Liver (tissue), 9 donors: ENCODE results near the gene FZD7. TPM values are rescaled to one million over a fixed set of nuclear protein-coding genes. Genes with fewer than 3 reads are reported as not detected.

Experiments used
- DNase-seq: peaks from one replicate; pipeline ENCODE4 v3.0.0-alpha.2; 2017; ENCODE audit warnings: low spot score
- H3K27ac ChIP-seq, 2 donors: one replicate each; pipeline ENCODE4 v1.7.0; 2013; ENCODE audit warnings: inconsistent platforms in 2 of 2, low read length in 2 of 2, control low read depth in 1 of 2, low read depth in 1 of 2, mild to moderate bottlenecking in 1 of 2
- H3K27me3 ChIP-seq, 4 donors: one replicate each; pipeline versions ENCODE4 v1.6.1 to v1.7.0; 2013; ENCODE audit warnings: low read length in 3 of 4, inconsistent platforms in 1 of 4, mild to moderate bottlenecking in 1 of 4, moderate library complexity in 1 of 4; ENCODE audit not compliant: control insufficient read depth in 4 of 4, insufficient read depth in 4 of 4
- H3K36me3 ChIP-seq, 4 donors: one replicate each; pipeline versions ENCODE4 v1.6.1 to v1.7.0; 2013; ENCODE audit warnings: low read length in 3 of 4, mild to moderate bottlenecking in 3 of 4, low read depth in 1 of 4, moderate library complexity in 1 of 4; ENCODE audit not compliant: control insufficient read depth in 4 of 4, insufficient read depth in 3 of 4
- H3K4me1 ChIP-seq, 4 donors: one replicate each; pipeline versions ENCODE4 v1.6.1 to v1.7.0; 2013; ENCODE audit warnings: low read length in 3 of 4, mild to moderate bottlenecking in 3 of 4, moderate library complexity in 1 of 4; ENCODE audit not compliant: control insufficient read depth in 4 of 4, insufficient read depth in 4 of 4
- H3K4me3 ChIP-seq, 3 donors: one replicate each; pipeline versions ENCODE4 v1.6.1 to v1.7.0; 2013; ENCODE audit warnings: low read length in 3 of 3, control low read depth in 1 of 3, low read depth in 1 of 3, mild to moderate bottlenecking in 1 of 3
- H3K9ac ChIP-seq, 2 donors: one replicate each; pipeline ENCODE4 v1.7.0; 2013; ENCODE audit warnings: low read length in 2 of 2, mild to moderate bottlenecking in 2 of 2, moderate library complexity in 2 of 2, control low read depth in 1 of 2, low read depth in 1 of 2
- H3K9me3 ChIP-seq, 4 donors: one replicate each; pipeline versions ENCODE4 v1.6.1 to v1.7.0; 2013; ENCODE audit warnings: low read length in 3 of 4; ENCODE audit not compliant: control insufficient read depth in 4 of 4
- ATF3 ChIP-seq: IDR thresholded peaks from 2 replicates; pipeline ENCODE4 v1.6.1; 2016; ENCODE audit warnings: antibody characterized with exemption
- CTCF ChIP-seq: fragments of 150-350 bp; IDR thresholded peaks from 2 replicates; pipeline ENCODE4 v1.5.1; 2017; ENCODE audit warnings: improper control_type of control experiment, low read depth, low read length; ENCODE audit not compliant: missing input control
- EGR1 ChIP-seq, 2 donors: IDR thresholded peaks; 2 replicates each; pipeline ENCODE4 v1.6.1; 2016 to 2018; ENCODE audit warnings: antibody characterized with exemption in 2 of 2, low read depth in 2 of 2
- FOXA1 ChIP-seq: IDR thresholded peaks from 2 replicates; pipeline ENCODE4 v1.6.1; 2016; ENCODE audit warnings: antibody characterized with exemption
- FOXA2 ChIP-seq: IDR thresholded peaks from 2 replicates; pipeline ENCODE4 v1.6.1; 2016; ENCODE audit warnings: antibody characterized with exemption
- GABPA ChIP-seq, 2 donors: IDR thresholded peaks in 1 of 2; conservative IDR thresholded peaks in 1 of 2; 2 replicates each; pipeline ENCODE4 v1.6.1; 2016; ENCODE audit warnings: antibody characterized with exemption in 2 of 2, mild to moderate bottlenecking in 1 of 2, moderate library complexity in 1 of 2
- HNF4A ChIP-seq, 2 donors: conservative IDR thresholded peaks; 2 replicates each; pipeline ENCODE4 v1.6.1; 2016; ENCODE audit warnings: antibody characterized with exemption in 2 of 2, mild to moderate bottlenecking in 2 of 2
- JUND ChIP-seq, 2 donors: IDR thresholded peaks; 2 replicates each; pipeline ENCODE4 v1.6.1; 2016; ENCODE audit warnings: antibody characterized with exemption in 2 of 2
- MAX ChIP-seq: IDR thresholded peaks from 2 replicates; pipeline ENCODE4 v1.6.1; 2016; ENCODE audit warnings: antibody characterized with exemption
- RAD21 ChIP-seq, 2 donors: IDR thresholded peaks; 2 replicates each; pipeline ENCODE4 v1.6.1; 2016; ENCODE audit warnings: antibody characterized with exemption in 2 of 2, mild to moderate bottlenecking in 2 of 2
- REST ChIP-seq: IDR thresholded peaks from 2 replicates; pipeline ENCODE4 v1.6.1; 2016; ENCODE audit warnings: antibody characterized with exemption, mild to moderate bottlenecking
- RXRA ChIP-seq, 2 donors: IDR thresholded peaks; 2 replicates each; pipeline ENCODE4 v1.6.1; 2017 to 2018; ENCODE audit warnings: antibody characterized with exemption in 2 of 2, mild to moderate bottlenecking in 1 of 2
- SP1 ChIP-seq: IDR thresholded peaks from 2 replicates; pipeline ENCODE4 v1.6.1; 2018; ENCODE audit warnings: antibody characterized with exemption, mild to moderate bottlenecking
- TAF1 ChIP-seq: conservative IDR thresholded peaks from 2 replicates; pipeline ENCODE4 v1.6.1; 2016; ENCODE audit warnings: antibody characterized with exemption, mild to moderate bottlenecking
- YY1 ChIP-seq: IDR thresholded peaks from 2 replicates; pipeline ENCODE4 v1.6.1; 2016; ENCODE audit warnings: antibody characterized with exemption, mild to moderate bottlenecking
- WGBS: extraction: QIAGEN DNeasy Blood & Tissue Kit; methylation state at CpG from one replicate; pipeline ENCODE4 v1.1.7; 2013; 5-methylcytosine and 5-hydroxymethylcytosine counted together
- polyA plus RNA-seq, 2 donors: library from polyadenylated mRNA; stranded (reverse) in 1 of 2; unstranded in 1 of 2; fragments of 200-250 nt in 1 of 2; fragments of >200 nt in 1 of 2; fragmentation: Nextera tagmentation in 1 of 2; extraction: Ambion mirVana in 1 of 2; gene quantifications; one replicate each; pipeline versions ENCODE4 v1.2.1 to v1.2.3, GENCODE V29; 2013 to 2015
- total RNA-seq, 2 donors: library from RNA; depleted of rRNA; stranded (reverse); fragments of >200 nt; gene quantifications; one replicate each; pipeline ENCODE4 v1.2.3, GENCODE V29; 2014
- donor health status: healthy.
- donor health status: healthy.
- donor health status: healthy.
- donor health status: healthy.
- donor health status: healthy.

The FZD7 gene
- total and polyA plus RNA-seq, 4 donors: 0.21 to 1.5 (median 0.92) TPM

GRCh38 chr2:202001826-202002225, 31.8 kb upstream of the FZD7 start (continued):
- TF ChIP-seq REST: no peak
- TF ChIP-seq SP1: no peak
- no peak for TF ChIP-seq YY1
- no peak for TF ChIP-seq CTCF
- TF ChIP-seq JUND (IDR thresholded peaks at IDR 0.05): no peak

- no peak for TF ChIP-seq GABPA (IDR thresholded peaks at IDR 0.05 in 1 of 2, conservative IDR thresholded peaks at IDR 0.05 in 1 of 2)
- no peak for TF ChIP-seq EGR1 (IDR thresholded peaks at IDR 0.05; ENCODE audit: low read depth in 2 of 2)
- TF ChIP-seq RXRA (IDR thresholded peaks at IDR 0.05): no peak
- no peak for TF ChIP-seq FOXA1
- TF ChIP-seq SP1: no peak
- 80% methylated on average over 6 of the region's 6 CpGs for WGBS
- Histone ChIP-seq H3K36me3 (no peaks in the 10 kb centered on the region), H3K27me3 (no peaks in the 10 kb centered on the region), H3K4me3 (no peak overlapping the region), H3K9me3 (no peaks in the 10 kb centered on the region), H3K4me1 (no peaks in the 10 kb centered on the region), H3K27ac (no peak overlapping the region), H3K9ac (no peak overlapping the region)
- no peak for DNase-seq
Measured at GRCh38 chr2:202002381-202002780, 31.3 kb upstream of the FZD7 start.

- H3K4me1 ChIP-seq: no peaks in the 10 kb centered on the region
- H3K4me3 ChIP-seq: no peak overlapping the region
- WGBS: 73% methylated on average over 3 of the region's 3 CpGs
- no peak overlapping the region for H3K27ac ChIP-seq
- no peak for DNase-seq
- H3K27me3 ChIP-seq: peaks cover 0 to 3% (median 0%) of the 10 kb centered on the region in 4 donors
- no peak overlapping the region for H3K9ac ChIP-seq
- no peaks in the 10 kb centered on the region for H3K9me3 ChIP-seq
- no peaks in the 10 kb centered on the region for H3K36me3 ChIP-seq
- no peak for TF ChIP-seq EGR1 (IDR thresholded peaks at IDR 0.05; ENCODE audit: low read depth in 2 of 2)
- no peak for TF ChIP-seq REST
- no peak for TF ChIP-seq TAF1
- no peak for TF ChIP-seq FOXA2
- no peak for TF ChIP-seq CTCF
- TF ChIP-seq RXRA (IDR thresholded peaks at IDR 0.05): no peak
- TF ChIP-seq SP1: no peak
- no peak for TF ChIP-seq YY1
- no peak for TF ChIP-seq ATF3
- TF ChIP-seq RAD21 (IDR thresholded peaks at IDR 0.05): no peak
- TF ChIP-seq JUND (IDR thresholded peaks at IDR 0.05): no peak
- TF ChIP-seq HNF4A (conservative IDR thresholded peaks at IDR 0.05): no peak
- TF ChIP-seq MAX: no peak
- no peak for TF ChIP-seq FOXA1
- TF ChIP-seq GABPA (IDR thresholded peaks at IDR 0.05 in 1 of 2, conservative IDR thresholded peaks at IDR 0.05 in 1 of 2): no peak
Measured at GRCh38 chr2:202005272-202005887, 28.3 kb upstream of the FZD7 start.
